BJ (cell line): Measurements from ENCODE around the gene PNPLA1. TPM values are rescaled to one million over a fixed set of nuclear protein-coding genes. Genes with fewer than 3 reads are reported as not detected.

ENCODE experiments used
- CTCF ChIA-PET: fragments of 350-600 bp; formaldehyde crosslinking; extraction: SDS; loops from one replicate; lab custom pipeline; 2021; ENCODE audit warnings: antibody characterized with exemption, inconsistent platforms; lab: Yijun Ruan, JAX
- POLR2A ChIA-PET: fragments of 300-600 bp; sonication (Branson Sonifier 250); formaldehyde crosslinking; extraction: SDS; loops from one replicate; lab custom pipeline; 2021; ENCODE audit warnings: antibody characterized with exemption; lab: Charles Lee
- DNase-seq: peaks from one replicate; pipeline ENCODE4 v3.0.0-alpha.2; 2011; ENCODE audit warnings: low read depth
- H3K27me3 ChIP-seq: 2 replicates; pipeline ENCODE4 v1.6.0; 2011; ENCODE audit warnings: low read length; ENCODE audit not compliant: control insufficient read depth, insufficient read depth
- H3K36me3 ChIP-seq: 2 replicates; pipeline ENCODE4 v1.5.1; 2011; ENCODE audit warnings: low read length; ENCODE audit not compliant: control insufficient read depth, insufficient read depth
- H3K4me3 ChIP-seq: 2 replicates; pipeline ENCODE4 v1.5.1; 2011; ENCODE audit warnings: low read depth, mild to moderate bottlenecking, control low read depth, low read length
- CTCF ChIP-seq: IDR thresholded peaks from 2 replicates; pipeline ENCODE4 v1.5.1; 2011; ENCODE audit warnings: low read depth, mild to moderate bottlenecking, control low read depth, inconsistent platforms, low read length, moderate library complexity; ENCODE audit not compliant: insufficient read depth
- polyA plus RNA-seq: library from polyadenylated mRNA; depleted of rRNA; stranded (reverse); fragments of >200 nt; gene quantifications from 2 replicates; pipeline ENCODE4 v1.2.3, GENCODE V29; 2011

PNPLA1 gene
- polyA plus RNA-seq, 1 experiment = not detected

GRCh38 chr6:36267731-36268477 is 2.0 kb upstream of the PNPLA1 start:
- H3K4me3 ChIP-seq = no peak overlapping the region
- no peak for DNase-seq
- H3K36me3 ChIP-seq = no peaks in the 10 kb centered on the region
- no peak for TF ChIP-seq CTCF
- POLR2A ChIA-PET = no interaction called here
- CTCF ChIA-PET = interaction anchor here (0.6 to 1.7 kb wide), 4 partner anchors 9 to 1393 kb away, joined by 3 to 4 read pairs (median 3); no protein-coding TSS in a partner anchor
- peaks cover 11% of the 10 kb centered on the region for H3K27me3 ChIP-seq

GRCh38 chr6:36268478-36269275 is 1.2 kb upstream of the PNPLA1 start:
- Histone ChIP-seq H3K36me3 (no peaks in the 10 kb centered on the region), H3K4me3 (no peak overlapping the region), H3K27me3 (peaks cover 14% of the 10 kb centered on the region)
- ChIA-PET CTCF (interaction anchor here (1.2 to 1.7 kb wide), 3 partner anchors 8 to 72 kb away, joined by 3 to 4 read pairs (median 3); no protein-coding TSS in a partner anchor), POLR2A (no interaction called here)
- no peak for DNase-seq
- no peak for TF ChIP-seq CTCF

GRCh38 chr6:36272234-36272633 is 2.4 kb downstream of the PNPLA1 start:
- TF ChIP-seq CTCF = no peak
- ChIA-PET CTCF (interaction anchor here (0.9 to 1.7 kb wide), 3 partner anchors 9 to 30 kb away, joined by 4 to 5 read pairs (median 4); no protein-coding TSS in a partner anchor), POLR2A (no interaction called here)
- H3K4me3 ChIP-seq = no peak overlapping the region
- DNase-seq = no peak
- H3K27me3 ChIP-seq = peaks cover 22% of the 10 kb centered on the region
- H3K36me3 ChIP-seq = no peaks in the 10 kb centered on the region

GRCh38 chr6:36273067-36273466 is 3.2 kb downstream of the PNPLA1 start:
- H3K36me3 ChIP-seq = no peaks in the 10 kb centered on the region
- no peak overlapping the region for H3K4me3 ChIP-seq
- H3K27me3 ChIP-seq = peaks cover 21% of the 10 kb centered on the region
- DNase-seq = no peak
- TF ChIP-seq CTCF = no peak
- POLR2A ChIA-PET = no interaction called here
- CTCF ChIA-PET = no interaction called here
